Pancreas (tissue), 10 donors: Measurements from ENCODE around the gene PDZK1IP1. TPM values are rescaled to one million over a fixed set of nuclear protein-coding genes. Genes with fewer than 3 reads are reported as not detected.

Experiments used
- ATAC-seq, 4 donors: fragments of 200-7000 bp; cut with Tn5 transposase; one replicate each; pipeline versions ENCODE4 v1.8.0 to v1.9.1; 2020; ENCODE audit warnings: mild to moderate bottlenecking in 4 of 4, moderate library complexity in 4 of 4
- DNase-seq, 6 donors: peaks; one replicate each; pipeline ENCODE4 v3.0.0-alpha.2; 2020
- FAIRE-seq: peaks from 2 replicates; lab custom pipeline; 2012; peaks lifted over from hg19 to GRCh38; lab: Jason Lieb, UNC
- H3K27ac ChIP-seq, 4 donors: fragments of 200-600 bp; sonication (generic); 1 replicate in 3 of 4; 2 replicates in 1 of 4; pipeline versions ENCODE4 v1.5.0 to v1.8.0; 2020
- H3K27me3 ChIP-seq, 4 donors: fragments of 200-600 bp; one replicate each; pipeline ENCODE4 v1.8.0; 2021
- H3K36me3 ChIP-seq, 3 donors: fragments of 200-600 bp; sonication (generic) in 1 of 3; one replicate each; pipeline versions ENCODE4 v1.5.0 to v1.8.0; 2020 to 2021
- H3K4me1 ChIP-seq, 3 donors: fragments of 200-600 bp; one replicate each; pipeline ENCODE4 v1.8.0; 2021
- H3K4me3 ChIP-seq, 4 donors: fragments of 200-600 bp; sonication (generic) in 2 of 4; one replicate each; pipeline versions ENCODE4 v1.5.0 to v1.8.0; 2020 to 2021
- H3K9me3 ChIP-seq, 4 donors: fragments of 200-600 bp; one replicate each; pipeline ENCODE4 v1.8.0; 2021
- CTCF ChIP-seq, 4 donors: fragments of 200-600 bp; sonication (generic) in 3 of 4; IDR thresholded peaks; one replicate each; pipeline versions ENCODE4 v1.5.0 to v1.8.0; 2021; ENCODE audit warnings: antibody characterized with exemption in 4 of 4
- WGBS, 2 donors: extraction: QIAGEN DNeasy Blood & Tissue Kit; methylation state at CpG; one replicate each; pipeline ENCODE4 v1.1.7; 2013; 5-methylcytosine and 5-hydroxymethylcytosine counted together
- intact Hi-C, 3 donors: fragments of 100-400 bp; cut with DNase I; formaldehyde crosslinking; loops; one replicate each; pipeline versions ENCODE4 v1.11.1 to v1.14.2; 2022
- polyA plus RNA-seq, 2 donors: library from polyadenylated mRNA; stranded (reverse); fragments of 200-250 nt; gene quantifications; one replicate each; pipeline ENCODE4 v1.2.3, GENCODE V29; 2013
- total RNA-seq, 6 donors: library from RNA; stranded (reverse); fragmentation: NEBNext Ultra II Directional in 4 of 6; extraction: Animal tissue kit (Norgen Biotek cat#: 25700) in 4 of 6; gene quantifications; one replicate each; pipeline versions ENCODE4 v1.2.1 to v1.2.4, GENCODE V29; 2021 to 2023
- donor health status: healthy with polysubstance abuse.
- donor health status: DM: no; HTN: no; CAD: no; lungs with moderate emphysema.
- donor health status: DM: no; HTN: no; CAD: no.
- donor health status: control.
- donor health status: control.
- donor health status: Bipolar disorder and iron deficiency.
- donor health status: DM: yes; HTN: yes; CAD: no.
- donor health status: DM: no; HTN: no; CAD: no.
- donor health status: DM: no; HTN: no; CAD: no.
- donor health status: DM: yes; HTN: yes; CAD: no.

Gene PDZK1IP1
- total and polyA plus RNA-seq, 8 donors, result 26.1 to 55.9 (median 44.1) TPM

DNA sequence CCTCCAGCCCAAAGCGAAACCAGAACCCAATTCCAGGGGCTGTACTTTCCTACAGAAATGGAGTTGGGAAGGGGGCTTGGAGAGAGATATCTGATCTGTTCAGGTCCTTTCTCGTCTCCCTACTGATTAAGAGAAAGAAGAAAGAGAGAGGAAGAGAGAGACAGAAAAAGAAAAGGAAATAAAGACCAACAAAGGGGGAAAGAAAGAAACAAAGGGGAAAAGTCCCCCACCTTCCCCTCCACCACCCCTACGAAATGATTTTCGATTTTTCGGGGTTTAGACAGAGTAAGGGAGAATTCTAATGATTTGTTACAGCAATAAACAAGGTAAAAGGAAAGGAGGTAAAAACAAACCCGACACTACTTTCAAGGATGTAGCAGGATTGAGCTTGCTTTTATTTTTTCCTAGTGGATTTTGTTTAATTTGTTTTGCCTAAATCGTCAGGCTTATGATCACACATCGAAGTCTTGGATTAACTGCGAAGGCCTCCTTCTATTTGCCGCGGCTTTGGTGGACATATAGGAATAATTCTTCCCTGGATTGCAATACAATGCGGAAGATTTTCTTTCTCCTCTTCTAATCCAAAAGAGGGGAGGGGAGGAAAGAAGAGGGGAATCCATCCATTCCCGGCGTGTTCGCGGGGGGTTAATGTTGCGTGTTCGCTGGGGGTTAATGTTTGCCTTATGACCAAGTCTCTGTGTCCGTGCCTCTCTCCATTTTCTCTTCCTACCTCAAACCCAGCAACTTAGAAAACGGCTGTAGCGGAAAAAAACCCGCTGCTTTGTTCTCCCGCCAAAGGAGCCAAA lies 40.3 kb upstream of the PDZK1IP1 start:
- intact Hi-C loops, result no loop called here
- H3K27me3 ChIP-seq, result peaks cover 0 to 47% (median 3%) of the 10 kb centered on the region in 4 donors
- no peak for ATAC-seq
- no peaks in the 10 kb centered on the region for H3K9me3 ChIP-seq
- TF ChIP-seq CTCF (IDR thresholded peaks at IDR 0.05), result no peak
- FAIRE-seq, result no peak
- no peaks in the 10 kb centered on the region for H3K36me3 ChIP-seq
- WGBS, 2 donors, result 22% methylated on average over 23 of the region's 23 CpGs
- DNase-seq, result no peak
- peaks cover 0 to 8% (median 6%) of the 10 kb centered on the region in 3 donors for H3K4me1 ChIP-seq
- no peak overlapping the region for H3K27ac ChIP-seq
- H3K4me3 ChIP-seq, result peak overlapping the region in 1 of 4 donors; percentile 22

- WGBS, 2 donors, result 19 to 26% methylated on average over 35 of the region's 35 CpGs
- no peak for FAIRE-seq
- H3K9me3 ChIP-seq, result no peaks in the 10 kb centered on the region
- H3K27me3 ChIP-seq, result peaks cover 0 to 48% (median 3%) of the 10 kb centered on the region in 4 donors
- TF ChIP-seq CTCF (IDR thresholded peaks at IDR 0.05), result no peak
- peaks cover 0 to 9% (median 8%) of the 10 kb centered on the region in 3 donors for H3K4me1 ChIP-seq
- no peaks in the 10 kb centered on the region for H3K36me3 ChIP-seq
- intact Hi-C loops, result no loop called here
- H3K27ac ChIP-seq, result no peak overlapping the region
- ATAC-seq, result no peak
- no peak for DNase-seq
- H3K4me3 ChIP-seq, result no peak overlapping the region
These were observed 39.4 kb upstream of the PDZK1IP1 start for GRCh38 chr1:47229031-47229885.

- no peak for FAIRE-seq
- intact Hi-C loops, result no loop called here
- 57 to 60% methylated on average over 12 of the region's 12 CpGs for WGBS, 2 donors
- H3K4me3 ChIP-seq, result no peak overlapping the region
- no peak for DNase-seq
- no peaks in the 10 kb centered on the region for H3K36me3 ChIP-seq
- peaks cover 0 to 48% (median 3%) of the 10 kb centered on the region in 4 donors for H3K27me3 ChIP-seq
- no peaks in the 10 kb centered on the region for H3K9me3 ChIP-seq
- TF ChIP-seq CTCF (IDR thresholded peaks at IDR 0.05), result no peak
- no peak overlapping the region for H3K27ac ChIP-seq
- ATAC-seq, result no peak
- H3K4me1 ChIP-seq, result peaks cover 0 to 9% (median 8%) of the 10 kb centered on the region in 3 donors
These were observed 38.8 kb upstream of the PDZK1IP1 start for GRCh38 chr1:47228644-47229030.

GRCh38 chr1:47227341-47228232 lies 37.8 kb upstream of the PDZK1IP1 start:
- WGBS, 2 donors, result 56 to 63% methylated on average over 7 of the region's 7 CpGs
- peaks cover 0 to 43% (median 3%) of the 10 kb centered on the region in 4 donors for H3K27me3 ChIP-seq
- ATAC-seq (no peak), DNase-seq (no peak), FAIRE-seq (no peak)
- intact Hi-C loops, result no loop called here
- H3K9me3 ChIP-seq, result no peaks in the 10 kb centered on the region
- no peaks in the 10 kb centered on the region for H3K36me3 ChIP-seq
- H3K4me1 ChIP-seq, result peaks cover 0 to 9% (median 8%) of the 10 kb centered on the region in 3 donors
- H3K4me3 ChIP-seq, result no peak overlapping the region
- H3K27ac ChIP-seq, result no peak overlapping the region
- no peak for TF ChIP-seq CTCF (IDR thresholded peaks at IDR 0.05)
